ENCODE measurements around the gene ZFHX2. TPM values are rescaled to one million over a fixed set of nuclear protein-coding genes. Genes with fewer than 3 reads are reported as not detected.

Gene ZFHX2
- total RNA-seq, 1 experiment from 2014 or later = 19.4 TPM

DNA sequence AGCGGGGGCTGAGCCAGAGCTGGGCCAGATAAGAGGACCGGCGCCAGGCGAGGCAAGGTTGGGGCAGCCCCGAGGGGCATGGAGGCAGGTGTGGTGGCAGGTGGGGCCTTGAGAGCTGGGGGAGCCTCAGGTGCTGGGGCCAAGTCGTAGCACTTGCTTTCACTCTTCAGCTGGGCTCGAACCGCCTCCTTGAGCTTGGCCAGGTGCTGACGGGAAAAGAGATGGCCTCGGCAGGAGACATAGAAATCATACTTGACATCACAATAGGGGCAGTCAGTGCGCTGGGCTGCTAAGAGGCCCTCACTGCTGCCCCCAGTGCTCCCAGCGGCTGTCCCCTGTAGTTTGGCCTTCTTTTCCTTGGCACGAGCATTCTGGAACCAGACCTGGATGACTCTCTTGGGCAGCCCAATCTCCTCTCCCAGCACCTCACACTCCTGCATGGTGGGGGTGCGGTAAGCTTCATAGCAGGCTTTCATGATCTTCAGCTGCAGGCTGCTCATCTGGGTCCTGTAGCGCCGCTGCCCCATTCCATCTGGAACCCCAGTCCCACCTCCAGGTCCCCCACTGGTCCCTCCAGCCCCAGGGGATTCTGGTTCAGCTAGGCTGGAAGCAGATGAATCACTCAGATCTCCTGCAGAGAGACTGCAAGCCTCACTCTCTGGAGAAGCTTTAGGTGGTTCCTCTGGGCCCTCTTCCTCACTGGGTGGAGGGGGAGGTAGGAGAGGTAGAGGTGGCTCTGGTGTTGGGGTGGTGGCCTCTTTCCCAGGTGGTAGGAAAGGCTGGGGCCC, 28.1 kb downstream of the ZFHX2 start:
- Histone ChIP-seq H4K91ac (ENCODE audit: insufficient read length, low read depth, low read length) (no peak overlapping the region), H3K9ac (ENCODE audit: extremely low read depth, insufficient read length, low read length) (no peak overlapping the region), H3K14ac (ENCODE audit: insufficient read depth, low read length) (no peak overlapping the region), H4K8ac (replicated peaks; ENCODE audit: insufficient read length, low read depth, low read length) (no peak overlapping the region), H3K23ac (ENCODE audit: insufficient read length, low read depth, low read length) (no peak overlapping the region), H2BK20ac (ENCODE audit: low read depth, low read length, poor library complexity, severe bottlenecking) (no peak overlapping the region), H3K18ac (ENCODE audit: insufficient read length, low read depth, low read length) (no peak overlapping the region), H3K4ac (ENCODE audit: low read depth, low read length) (no peak overlapping the region), H3K27me3 (ENCODE audit: insufficient read depth, low read length) (no peaks in the 10 kb centered on the region), H3K4me2 (ENCODE audit: insufficient read depth, insufficient read length, low read length) (no peak overlapping the region), H2AFZ (ENCODE audit: low read length) (no peak overlapping the region), H4K20me1 (ENCODE audit: control insufficient read depth, insufficient read depth, insufficient read length) (no peaks in the 10 kb centered on the region), H2BK120ac (ENCODE audit: low read depth, low read length, poor library complexity, severe bottlenecking) (no peak overlapping the region), H3K79me2 (ENCODE audit: insufficient read depth, low read length) (no peaks in the 10 kb centered on the region), H3K56ac (ENCODE audit: insufficient read length, low read depth, low read length) (no peak overlapping the region), H2BK15ac (ENCODE audit: low read depth, low read length) (no peak overlapping the region), H3K27ac (ENCODE audit: insufficient read length, low read depth, low read length) (no peak overlapping the region), H2BK12ac (ENCODE audit: insufficient read length, low read depth, low read length) (no peak overlapping the region), H3K23me2 (ENCODE audit: insufficient read length, low read depth, low read length, poor library complexity, severe bottlenecking) (no peaks in the 10 kb centered on the region), H2BK5ac (ENCODE audit: insufficient read length, low read length) (no peak overlapping the region), H3K4me1 (ENCODE audit: insufficient read depth, low read length) (peaks cover 12% of the 10 kb centered on the region; the same call in 1 of the 2 replicates), H3K9me3 (ENCODE audit: control insufficient read depth, low read depth, low read length) (no peaks in the 10 kb centered on the region), H2AK5ac (ENCODE audit: insufficient read length, low read length) (no peak overlapping the region), H4K5ac (ENCODE audit: insufficient read length, low read depth, low read length) (no peak overlapping the region), H3K79me1 (ENCODE audit: insufficient read depth, low read depth, low read length, poor library complexity, severe bottlenecking) (no peaks in the 10 kb centered on the region), H3T11ph (ENCODE audit: low read length) (no peak overlapping the region)
- no peak for TF ChIP-seq CTCF (conservative IDR thresholded peaks at IDR 0.05)
- peaks cover 46 to 55% of the 10 kb centered on the region in 2 experiments for H3K4me1 Mint-ChIP-seq
- H3K9me3 Mint-ChIP-seq = no peaks in the 10 kb centered on the region
- no peak for DNase-seq
- H3K27me3 Mint-ChIP-seq (ENCODE audit: low read depth) = no peaks in the 10 kb centered on the region; the same call in 1 of the 2 replicates
- no CpG with 5 or more reads among the region's 16 CpGs for WGBS (ENCODE audit: extremely low coverage, insufficient read length, low lambda C conversion rate)
- H3K27ac Mint-ChIP-seq = peak overlapping the region in 1 of 3 experiments; percentile 27; a peak in 2 of 7 replicates
- H3K4me3 Mint-ChIP-seq = no peak overlapping the region
- peaks cover 48 to 54% (median 48%) of the 10 kb centered on the region in 3 experiments for H3K36me3 Mint-ChIP-seq (ENCODE audit: insufficient read depth in 1 of 3, low read depth in 3 of 3)

All from H9 (cell line).